ENCODE measurements around the gene UTP15.

UTP15 gene

GRCh38 chr5:73544429-73545402 lies 20.8 kb upstream of the UTP15 start:
- no peak for DNase-seq
- Mint-ChIP-seq H3K9me3 (no peaks in the 10 kb centered on the region), H3K27me3 (peaks cover 29% of the 10 kb centered on the region), H3K27ac (no peak overlapping the region), H3K4me3 (no peak overlapping the region), H3K36me3 (ENCODE audit: low read depth) (no peaks in the 10 kb centered on the region), H3K4me1 (ENCODE audit: low read depth) (no peaks in the 10 kb centered on the region)

- H3K36me3 Mint-ChIP-seq (ENCODE audit: low read depth) = no peaks in the 10 kb centered on the region
- H3K4me1 Mint-ChIP-seq (ENCODE audit: low read depth) = no peaks in the 10 kb centered on the region
- H3K9me3 Mint-ChIP-seq = no peaks in the 10 kb centered on the region
- H3K4me3 Mint-ChIP-seq = no peak overlapping the region
- peaks cover 22% of the 10 kb centered on the region for H3K27me3 Mint-ChIP-seq
- no peak overlapping the region for H3K27ac Mint-ChIP-seq
- DNase-seq = no peak
These were observed 20.2 kb upstream of the UTP15 start for GRCh38 chr5:73545403-73545779.

- no peaks in the 10 kb centered on the region for H3K4me1 Mint-ChIP-seq (ENCODE audit: low read depth)
- H3K4me3 Mint-ChIP-seq = no peak overlapping the region
- peaks cover 3% of the 10 kb centered on the region for H3K27me3 Mint-ChIP-seq
- H3K36me3 Mint-ChIP-seq (ENCODE audit: low read depth) = peaks cover 20% of the 10 kb centered on the region
- no peak for DNase-seq
- H3K27ac Mint-ChIP-seq = no peak overlapping the region
- no peaks in the 10 kb centered on the region for H3K9me3 Mint-ChIP-seq
These were observed 15.5 kb upstream of the UTP15 start for GRCh38 chr5:73550016-73550415.

GRCh38 chr5:73552642-73553041 lies 12.9 kb upstream of the UTP15 start:
- Mint-ChIP-seq H3K9me3 (no peaks in the 10 kb centered on the region), H3K36me3 (ENCODE audit: low read depth) (peaks cover 36% of the 10 kb centered on the region), H3K27me3 (no peaks in the 10 kb centered on the region), H3K4me1 (ENCODE audit: low read depth) (no peaks in the 10 kb centered on the region), H3K27ac (no peak overlapping the region), H3K4me3 (no peak overlapping the region)
- no peak for DNase-seq

GRCh38 chr5:73558950-73559349 lies 6.6 kb upstream of the UTP15 start:
- no peak for DNase-seq
- Mint-ChIP-seq H3K4me3 (no peak overlapping the region), H3K36me3 (ENCODE audit: low read depth) (peaks cover 55% of the 10 kb centered on the region)

GRCh38 chr5:73564018-73564417 lies 1.5 kb upstream of the UTP15 start:
- H3K27me3 Mint-ChIP-seq = no peaks in the 10 kb centered on the region
- peaks cover 58% of the 10 kb centered on the region for H3K36me3 Mint-ChIP-seq (ENCODE audit: low read depth)
- H3K27ac Mint-ChIP-seq = peak overlapping the region; percentile 98
- H3K9me3 Mint-ChIP-seq = no peaks in the 10 kb centered on the region
- DNase-seq = no peak
- H3K4me1 Mint-ChIP-seq (ENCODE audit: low read depth) = peaks cover 42% of the 10 kb centered on the region
- H3K4me3 Mint-ChIP-seq = peak overlapping the region; percentile 94

More at GRCh38 chr5:73558950-73559349, 6.6 kb upstream of the UTP15 start:
- no peak overlapping the region for H3K27ac Mint-ChIP-seq
- peaks cover 15% of the 10 kb centered on the region for H3K4me1 Mint-ChIP-seq (ENCODE audit: low read depth)
- no peaks in the 10 kb centered on the region for H3K9me3 Mint-ChIP-seq
- H3K27me3 Mint-ChIP-seq = no peaks in the 10 kb centered on the region

- Mint-ChIP-seq H3K36me3 (ENCODE audit: low read depth) (peaks cover 62% of the 10 kb centered on the region), H3K27ac (peak overlapping the region; percentile 98), H3K4me3 (peak overlapping the region; percentile 94), H3K27me3 (no peaks in the 10 kb centered on the region), H3K4me1 (ENCODE audit: low read depth) (peaks cover 45% of the 10 kb centered on the region), H3K9me3 (no peaks in the 10 kb centered on the region)
- DNase-seq = no peak
These were observed 868 bp upstream of the UTP15 start for GRCh38 chr5:73564675-73565074.

GRCh38 chr5:73565969-73566547 lies 515 bp downstream of the UTP15 start:
- peak overlapping the region; percentile 94 for H3K4me3 Mint-ChIP-seq
- peak overlapping the region; percentile 98 for H3K27ac Mint-ChIP-seq
- DNase-seq = no peak
- H3K27me3 Mint-ChIP-seq = no peaks in the 10 kb centered on the region
- peaks cover 45% of the 10 kb centered on the region for H3K4me1 Mint-ChIP-seq (ENCODE audit: low read depth)
- peaks cover 66% of the 10 kb centered on the region for H3K36me3 Mint-ChIP-seq (ENCODE audit: low read depth)
- H3K9me3 Mint-ChIP-seq = no peaks in the 10 kb centered on the region

GRCh38 chr5:73582285-73583145 lies 17.0 kb downstream of the UTP15 start:
- no peak overlapping the region for H3K27ac Mint-ChIP-seq
- H3K27me3 Mint-ChIP-seq = no peaks in the 10 kb centered on the region
- no peak overlapping the region for H3K4me3 Mint-ChIP-seq
- H3K9me3 Mint-ChIP-seq = no peaks in the 10 kb centered on the region
- no peak for DNase-seq
- peaks cover 50% of the 10 kb centered on the region for H3K36me3 Mint-ChIP-seq (ENCODE audit: low read depth)
- no peaks in the 10 kb centered on the region for H3K4me1 Mint-ChIP-seq (ENCODE audit: low read depth)

- DNase-seq = no peak
- Mint-ChIP-seq H3K9me3 (no peaks in the 10 kb centered on the region), H3K36me3 (ENCODE audit: low read depth) (peaks cover 7% of the 10 kb centered on the region), H3K27ac (no peak overlapping the region), H3K4me1 (ENCODE audit: low read depth) (no peaks in the 10 kb centered on the region), H3K27me3 (no peaks in the 10 kb centered on the region), H3K4me3 (no peak overlapping the region)
These were observed 22.4 kb downstream of the UTP15 start for GRCh38 chr5:73587923-73588322.

GRCh38 chr5:73591102-73591695 lies 25.7 kb downstream of the UTP15 start:
- Mint-ChIP-seq H3K27me3 (no peaks in the 10 kb centered on the region), H3K36me3 (ENCODE audit: low read depth) (peaks cover 6% of the 10 kb centered on the region), H3K9me3 (no peaks in the 10 kb centered on the region), H3K4me1 (ENCODE audit: low read depth) (no peaks in the 10 kb centered on the region), H3K27ac (no peak overlapping the region), H3K4me3 (no peak overlapping the region)
- no peak for DNase-seq

GRCh38 chr5:73591698-73592501 lies 26.4 kb downstream of the UTP15 start:
- Mint-ChIP-seq H3K27ac (no peak overlapping the region), H3K9me3 (no peaks in the 10 kb centered on the region), H3K27me3 (peaks cover 2% of the 10 kb centered on the region), H3K4me3 (no peak overlapping the region), H3K4me1 (ENCODE audit: low read depth) (no peaks in the 10 kb centered on the region), H3K36me3 (ENCODE audit: low read depth) (no peaks in the 10 kb centered on the region)
- no peak for DNase-seq

- Mint-ChIP-seq H3K27ac (no peak overlapping the region), H3K4me1 (ENCODE audit: low read depth) (no peaks in the 10 kb centered on the region), H3K4me3 (no peak overlapping the region), H3K36me3 (ENCODE audit: low read depth) (no peaks in the 10 kb centered on the region), H3K27me3 (peaks cover 3% of the 10 kb centered on the region), H3K9me3 (no peaks in the 10 kb centered on the region)
- no peak for DNase-seq
These were observed 27.0 kb downstream of the UTP15 start for GRCh38 chr5:73592551-73592950.

Measured in activated T-cell treated with anti-CD3 and anti-CD28 coated beads, Interleukin-2, amount 50 U/mL, for 24 hours (primary cell).